Panc1 (cell line): Measurements from ENCODE around the gene HMG20B.

Source experiments
- CTCF ChIP-seq: fragments of 450-650 bp; IDR thresholded peaks from 2 replicates; pipeline ENCODE4 v1.5.1; 2017; ENCODE audit warnings: mild to moderate bottlenecking
- REST ChIP-seq, 2 experiments: IDR thresholded peaks; 2 replicates each; pipeline ENCODE4 v1.6.1; 2011 to 2012; ENCODE audit warnings: low read depth in 2 of 2, control low read depth in 1 of 2, low read length in 1 of 2, mild to moderate bottlenecking in 1 of 2, moderate library complexity in 1 of 2; ENCODE audit not compliant: insufficient read depth in 1 of 2

GRCh38 chr19:3572855-3573161, at the start of gene HMG20B:
- TF ChIP-seq CTCF (no peak), REST (IDR thresholded peaks at IDR 0.05; ENCODE audit: insufficient read depth in 1 of 2, low read depth in 2 of 2, low read length in 1 of 2) (no peak)
